GM18499 (cell line): ENCODE measurements around the gene PTPN5.

Experiments
- ATAC-seq: cut with Tn5 transposase; IDR thresholded peaks from one replicate; pipeline ENCODE4 v1.9.1; 2021; ENCODE audit warnings: moderate number of reproducible peaks; ENCODE audit not compliant: insufficient read depth, unreplicated experiment

The PTPN5 gene

DNA sequence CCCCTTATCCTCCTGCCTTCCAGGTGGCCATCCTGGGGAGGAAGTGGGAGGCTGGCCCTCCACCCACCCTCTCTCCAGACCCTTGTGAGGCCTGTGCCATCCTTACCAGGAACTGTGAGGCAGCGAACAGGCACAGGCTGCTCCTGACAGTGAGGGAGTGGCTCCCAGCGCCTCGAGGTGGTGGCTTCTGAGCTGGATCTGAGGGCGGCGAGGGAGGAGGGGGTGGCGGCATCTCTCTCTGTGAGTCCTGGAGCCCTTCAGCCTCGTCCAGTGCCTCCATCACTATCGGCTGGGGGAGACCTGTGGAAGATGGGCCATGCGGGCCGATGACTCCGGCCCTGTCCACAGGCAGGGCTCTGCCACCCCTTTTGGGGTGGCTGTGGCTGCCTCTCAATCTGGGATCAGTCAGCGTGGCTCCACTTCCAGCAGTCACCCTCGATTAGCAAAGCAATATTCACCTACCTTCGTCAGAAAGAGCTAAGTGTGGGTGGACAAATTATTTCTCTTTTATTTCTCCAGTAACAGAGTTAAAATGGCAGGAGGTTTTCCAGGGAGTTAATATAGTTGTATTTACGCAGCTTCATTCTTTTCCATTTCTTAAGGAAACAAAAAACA is 47.6 kb downstream of the PTPN5 start:
- no peak for ATAC-seq

DNA sequence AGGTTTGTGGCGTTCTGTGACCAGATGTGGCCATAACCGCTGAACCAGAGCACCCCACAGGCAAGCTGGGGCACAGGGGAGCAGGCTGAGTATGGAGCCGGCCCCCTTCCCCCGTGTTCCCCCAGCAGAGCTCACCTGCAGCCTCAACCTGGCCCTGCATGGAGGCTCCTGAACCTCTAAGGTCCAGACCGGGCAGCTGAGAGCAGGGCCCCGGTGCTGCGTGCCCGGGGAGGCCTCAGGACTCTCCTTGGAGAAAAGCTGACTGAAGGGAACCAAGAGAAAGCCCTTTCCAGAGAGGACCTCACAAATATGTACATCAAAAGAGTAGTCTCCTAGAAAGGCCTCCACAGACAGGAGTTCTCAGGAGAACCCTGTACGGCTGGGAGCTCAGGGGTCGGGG is 48.2 kb downstream of the PTPN5 start:
- ATAC-seq: no peak

DNA sequence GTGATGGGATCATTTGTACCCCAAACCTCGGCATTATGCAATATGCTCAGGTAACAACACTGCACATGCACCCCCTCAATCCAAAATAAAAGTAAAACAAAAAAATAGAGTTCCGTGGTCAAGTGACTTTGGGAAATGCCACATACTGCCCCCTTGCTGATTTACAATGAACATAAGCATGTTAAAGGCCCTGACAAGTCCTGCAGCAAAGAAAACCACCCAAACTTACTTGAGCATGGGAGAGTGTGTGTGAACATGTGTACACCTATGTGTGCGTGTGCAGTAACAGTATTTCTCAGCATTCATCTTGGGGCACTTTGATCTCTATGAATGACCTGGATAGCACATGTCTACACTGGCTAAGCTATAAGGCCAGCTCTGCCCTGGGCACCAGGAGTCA is 49.8 kb downstream of the PTPN5 start:
- ATAC-seq: no peak

DNA sequence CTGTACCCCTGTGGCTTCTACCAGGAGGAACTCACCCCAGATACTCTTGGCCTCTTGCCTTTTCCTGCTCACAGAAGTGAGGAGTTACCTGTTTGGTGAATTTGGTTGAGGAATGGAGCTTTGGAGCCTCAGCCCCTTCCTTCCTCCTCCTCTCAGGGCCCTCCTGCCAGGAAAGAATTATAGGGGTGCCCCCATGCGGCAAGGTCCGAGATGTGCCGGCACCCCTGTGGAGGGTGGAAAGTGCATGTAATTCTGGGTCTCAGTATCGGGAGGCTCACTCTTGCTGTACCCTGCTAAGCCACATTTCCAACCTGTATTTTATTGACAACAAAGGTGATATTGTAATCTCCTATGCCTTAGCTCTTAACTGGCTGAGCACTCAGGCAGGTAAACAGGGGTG is 51.9 kb downstream of the PTPN5 start:
- ATAC-seq: no peak

DNA sequence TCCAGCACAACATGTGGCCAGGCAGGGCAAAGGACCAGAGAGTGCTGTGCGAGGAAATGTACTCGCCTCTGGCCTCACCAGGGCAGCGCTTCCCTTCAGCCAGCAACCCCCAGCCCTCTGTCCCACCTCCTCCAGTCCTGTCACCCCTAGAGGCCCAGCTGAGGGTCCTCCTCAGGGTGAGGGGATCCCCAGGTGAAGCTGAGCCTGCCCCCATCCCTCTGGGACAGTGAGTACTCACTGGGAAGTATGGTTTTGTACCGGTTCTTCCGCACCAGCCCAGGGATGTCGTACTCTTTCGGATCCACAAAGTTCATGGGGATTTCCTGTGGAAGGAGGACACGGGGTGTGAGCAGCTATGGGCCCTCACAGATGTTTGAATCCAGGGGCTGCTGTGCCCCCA is 54.0 kb downstream of the PTPN5 start:
- ATAC-seq: no peak

DNA sequence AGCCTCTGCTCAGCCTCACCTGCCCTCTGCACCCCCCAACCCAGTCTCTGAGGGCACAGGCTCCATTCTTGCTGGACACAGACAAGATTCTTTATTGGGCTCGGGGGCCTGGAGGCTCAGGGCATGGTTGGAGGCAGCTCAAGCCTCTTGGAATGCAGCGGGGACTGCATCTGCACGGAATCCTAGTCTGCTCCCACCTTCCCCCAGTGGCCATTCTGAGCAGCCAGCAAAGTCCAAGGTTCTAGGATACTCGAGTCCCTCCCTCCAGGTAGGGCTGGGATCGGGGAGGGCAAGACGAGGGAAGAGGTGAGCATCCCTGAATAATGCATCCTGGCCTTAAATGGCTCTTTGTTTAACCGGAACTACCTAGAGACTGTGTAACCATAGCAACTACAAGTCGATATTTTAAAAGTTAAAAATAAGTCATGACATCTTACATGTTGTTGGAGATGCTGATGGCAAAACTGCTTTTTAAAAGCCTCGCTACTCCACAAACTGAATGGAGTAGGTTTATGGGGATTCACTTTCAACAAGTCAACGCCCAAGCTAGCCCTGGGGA is 54.9 kb downstream of the PTPN5 start:
- ATAC-seq: no peak

DNA sequence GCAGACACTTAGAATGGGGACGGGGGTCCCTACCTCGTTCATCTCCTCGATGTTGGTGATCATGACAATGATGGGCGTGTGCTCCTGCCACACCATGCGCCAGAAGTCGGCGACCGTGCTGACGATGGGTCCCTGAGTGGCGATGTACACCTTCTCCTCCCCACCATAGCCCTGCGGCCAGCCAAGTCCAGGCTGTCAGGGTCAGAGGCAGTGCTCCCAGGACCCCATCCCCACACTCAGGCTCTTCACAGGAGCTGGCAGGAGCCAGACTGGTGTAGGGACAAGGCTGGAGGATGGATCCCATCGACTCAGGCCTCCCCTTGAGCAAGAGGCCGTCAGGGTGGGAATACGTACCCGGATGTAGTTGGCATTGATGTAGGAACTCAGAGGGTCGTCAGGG is 58.4 kb downstream of the PTPN5 start:
- no peak for ATAC-seq

DNA sequence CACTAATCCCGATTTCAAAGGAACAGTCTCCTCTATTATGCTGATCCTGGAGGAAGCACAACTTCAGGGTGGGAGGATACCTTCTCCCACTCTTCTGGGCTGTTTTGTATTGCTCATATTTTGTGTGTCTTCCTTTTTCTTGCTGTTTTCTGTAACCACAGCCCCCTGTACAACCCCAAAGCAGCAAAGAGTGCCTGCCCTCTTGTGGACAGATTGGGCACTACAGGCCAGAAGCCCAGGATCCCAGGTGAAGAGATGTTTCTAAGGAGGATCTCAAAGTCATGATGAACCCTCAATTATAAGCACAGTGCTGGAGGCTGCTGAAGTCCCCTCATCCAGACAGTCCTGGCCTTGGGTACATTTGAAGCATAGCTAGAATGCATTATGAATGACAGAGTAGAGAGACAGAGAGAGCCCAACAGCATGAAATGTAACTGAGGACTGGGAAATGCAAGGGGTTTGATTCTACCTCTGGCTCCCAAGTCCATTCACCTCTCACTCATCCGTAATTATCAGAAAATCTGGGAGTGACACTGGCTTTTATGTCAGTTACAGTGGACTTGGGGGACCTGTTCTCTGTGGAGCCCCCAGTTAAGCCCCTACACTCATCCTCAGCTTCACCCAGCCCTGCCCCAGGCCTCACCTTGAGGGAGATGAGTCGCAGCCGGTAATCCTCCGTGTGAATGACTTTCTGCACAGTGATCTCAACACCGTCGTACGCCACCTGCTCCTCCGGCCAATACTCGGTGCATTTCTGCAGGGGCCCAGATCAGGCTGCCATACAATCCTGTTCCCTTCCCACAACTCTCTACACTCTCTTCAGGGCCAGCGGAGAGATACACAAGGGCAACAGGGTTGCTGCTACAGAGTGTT is 59.4 kb downstream of the PTPN5 start:
- no peak for ATAC-seq

DNA sequence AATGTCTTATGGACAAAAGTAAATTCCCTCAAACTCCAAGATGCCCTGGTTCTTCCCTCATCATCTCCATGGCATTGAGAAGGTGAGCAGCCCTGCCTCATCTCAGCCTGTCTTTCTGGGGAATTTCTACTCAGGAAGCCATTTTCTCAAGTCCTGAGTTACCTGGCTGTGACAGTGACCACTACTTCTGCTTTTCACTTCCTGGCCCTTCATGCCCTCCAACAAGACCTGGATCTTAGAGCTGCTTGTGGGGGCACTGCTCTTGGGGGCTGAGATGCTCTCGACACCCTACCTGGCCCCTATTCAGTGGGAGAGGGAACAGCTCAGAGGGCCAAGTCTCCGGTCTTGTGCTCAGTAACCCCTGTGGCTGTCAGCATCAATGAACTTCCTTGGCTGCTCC is 60.2 kb downstream of the PTPN5 start:
- ATAC-seq: no peak

DNA sequence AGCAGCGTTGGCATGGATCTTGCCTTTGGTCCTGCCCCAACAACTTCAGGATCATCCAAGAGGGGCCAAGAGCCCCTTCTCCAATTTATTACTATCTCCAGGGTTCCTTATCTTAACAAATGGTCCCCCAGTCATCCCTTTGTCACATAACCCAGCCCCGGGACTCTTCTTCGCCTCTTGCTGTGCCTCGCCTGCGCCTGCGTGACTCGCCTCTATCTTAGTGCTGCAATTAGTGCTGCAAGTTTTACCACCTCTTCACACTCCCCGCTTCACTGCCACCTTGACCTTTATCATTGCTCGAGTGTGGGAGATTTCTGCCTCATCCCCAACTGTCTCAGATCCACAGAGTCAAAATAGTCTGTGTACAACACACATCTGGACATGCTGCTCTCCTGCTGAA is 61.6 kb downstream of the PTPN5 start:
- ATAC-seq: no peak

DNA sequence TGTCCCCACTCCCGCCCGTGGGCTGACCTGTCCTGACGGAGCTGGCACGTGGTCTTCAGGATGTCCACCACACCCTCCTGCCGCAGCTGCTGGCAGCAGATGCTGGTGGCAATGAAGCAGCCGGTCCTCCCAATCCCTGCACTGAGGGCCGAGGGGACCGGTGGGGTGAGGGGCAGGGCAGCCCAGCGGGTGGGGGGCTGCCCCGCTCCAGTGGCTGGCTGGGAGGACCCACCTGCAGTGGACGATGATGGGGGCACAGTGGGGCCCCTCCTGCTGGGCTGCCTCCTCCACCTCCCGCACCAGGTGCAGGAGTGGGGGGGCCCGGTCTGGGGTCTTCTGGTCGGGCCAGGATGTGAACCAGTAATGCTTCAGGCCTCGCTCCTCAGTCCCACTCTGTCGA is 62.2 kb downstream of the PTPN5 start:
- no peak for ATAC-seq

DNA sequence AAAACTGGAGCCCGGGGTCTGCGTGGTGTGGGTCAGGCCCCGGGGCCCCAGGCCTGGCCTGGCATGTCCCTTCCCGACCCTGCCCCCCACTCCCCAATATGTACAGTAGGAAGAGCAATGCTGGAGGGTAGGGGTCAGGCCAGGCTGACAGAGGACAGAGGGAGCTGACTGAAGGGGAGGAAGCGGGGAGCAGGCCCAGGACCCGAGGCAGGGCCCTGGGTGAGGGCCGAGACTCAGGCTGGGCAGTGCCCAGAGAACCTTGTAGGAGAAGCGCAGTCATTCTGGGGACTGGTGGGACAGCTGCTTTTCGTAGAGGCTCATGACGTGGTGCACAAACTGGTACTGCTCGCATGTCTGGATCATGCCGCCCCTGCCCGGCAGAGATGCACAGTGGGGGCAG is 62.9 kb downstream of the PTPN5 start:
- no peak for ATAC-seq

DNA sequence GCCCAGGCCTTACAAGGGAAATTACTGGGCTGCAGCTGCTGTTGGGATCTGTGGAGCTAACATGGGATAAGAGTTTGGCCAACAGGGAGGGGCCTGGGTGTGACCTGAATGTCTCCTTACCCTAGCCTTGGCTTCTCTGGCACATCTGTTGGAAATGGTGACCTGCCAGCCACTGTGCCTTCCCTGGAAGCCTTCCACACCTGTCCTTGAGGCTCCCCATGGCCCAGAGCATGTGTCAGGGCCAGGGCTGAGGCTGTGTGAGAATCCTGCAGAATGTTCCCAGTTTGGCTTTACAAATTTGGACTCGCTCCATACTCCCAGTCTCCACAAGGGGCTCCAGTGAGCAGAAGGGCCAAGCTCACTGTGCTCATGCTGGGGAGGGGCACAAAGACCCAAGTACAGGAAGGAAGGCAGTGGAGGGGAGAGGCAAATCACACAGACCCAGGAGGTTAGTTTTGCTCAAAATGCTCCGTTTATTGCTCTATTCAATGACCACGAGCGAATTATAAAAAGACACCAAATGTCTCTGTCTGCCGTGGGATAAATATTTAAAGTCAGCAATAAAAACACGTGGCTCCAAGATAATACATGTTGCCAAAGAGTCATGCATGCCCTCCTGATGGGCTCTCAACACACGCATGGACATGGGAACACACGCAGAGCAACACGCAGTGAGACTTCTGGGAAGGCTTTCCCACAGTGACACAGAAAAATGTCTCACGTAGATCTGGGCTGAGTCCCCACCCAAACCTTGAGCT is 63.9 kb downstream of the PTPN5 start:
- ATAC-seq: no peak

DNA sequence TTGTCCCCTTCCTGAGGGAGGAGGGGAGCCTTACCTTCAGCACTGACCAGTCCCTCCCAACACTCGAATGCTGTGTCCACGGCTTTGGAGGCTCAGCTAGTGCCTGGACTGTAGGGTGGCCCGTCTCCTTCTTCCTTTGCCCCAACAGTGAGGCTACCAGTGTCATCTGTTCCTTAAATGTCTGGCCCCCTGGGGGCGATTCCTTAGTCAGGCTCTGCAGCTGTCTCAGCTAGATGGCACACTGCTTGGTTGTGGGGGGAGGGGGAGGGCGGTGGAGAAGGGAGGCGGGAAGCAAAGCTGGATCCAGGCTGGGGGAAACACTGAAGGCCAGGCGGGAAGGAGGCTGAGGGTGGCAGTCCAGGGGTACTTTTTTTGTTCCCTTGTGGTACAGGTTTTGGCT is 65.6 kb downstream of the PTPN5 start, which contains the start of gene IGSF22:
TSS of gene IGSF22 (minus strand) at position 149 of the 400 bp plus-strand sequence. CDS start 1,952 bp downstream, outside the sequence.
- no peak for ATAC-seq

DNA sequence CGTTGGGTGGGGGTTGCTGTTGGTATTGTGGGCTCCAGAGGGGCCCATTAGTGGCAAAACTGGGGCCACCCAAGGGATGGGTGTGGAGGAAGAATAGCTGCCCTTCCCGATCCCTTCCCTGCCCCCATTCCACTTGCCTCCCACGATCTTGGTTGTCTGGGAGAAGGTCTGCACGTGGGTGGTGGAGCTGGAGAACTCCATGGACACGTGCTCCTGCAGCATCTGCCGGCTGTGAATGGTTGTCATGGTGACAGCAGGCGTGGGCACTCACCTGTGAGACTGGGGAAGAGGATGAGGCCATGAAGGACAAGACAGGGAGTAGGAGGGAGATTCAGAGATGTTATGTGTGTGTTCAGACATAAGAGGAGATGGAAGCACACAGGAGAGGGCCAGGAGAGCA is 67.6 kb downstream of the PTPN5 start:
- no peak for ATAC-seq

DNA sequence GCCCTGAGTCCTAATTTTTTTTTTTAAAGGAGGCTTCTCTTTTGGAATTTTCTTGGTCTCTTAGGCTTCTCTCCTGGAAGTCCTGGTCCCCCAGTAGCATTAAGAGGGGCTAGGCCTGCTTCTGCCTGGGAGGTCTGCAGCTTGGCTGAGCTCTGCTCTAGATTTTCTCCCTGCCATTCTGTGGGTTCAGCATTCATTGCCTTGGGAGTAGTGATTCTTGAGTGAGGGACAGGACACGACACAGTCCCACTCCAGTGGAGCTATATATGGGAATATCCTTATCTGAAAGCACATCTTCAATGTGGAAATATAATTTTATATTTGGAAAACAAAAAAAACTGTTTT is 69.3 kb downstream of the PTPN5 start:
- ATAC-seq: no peak

DNA sequence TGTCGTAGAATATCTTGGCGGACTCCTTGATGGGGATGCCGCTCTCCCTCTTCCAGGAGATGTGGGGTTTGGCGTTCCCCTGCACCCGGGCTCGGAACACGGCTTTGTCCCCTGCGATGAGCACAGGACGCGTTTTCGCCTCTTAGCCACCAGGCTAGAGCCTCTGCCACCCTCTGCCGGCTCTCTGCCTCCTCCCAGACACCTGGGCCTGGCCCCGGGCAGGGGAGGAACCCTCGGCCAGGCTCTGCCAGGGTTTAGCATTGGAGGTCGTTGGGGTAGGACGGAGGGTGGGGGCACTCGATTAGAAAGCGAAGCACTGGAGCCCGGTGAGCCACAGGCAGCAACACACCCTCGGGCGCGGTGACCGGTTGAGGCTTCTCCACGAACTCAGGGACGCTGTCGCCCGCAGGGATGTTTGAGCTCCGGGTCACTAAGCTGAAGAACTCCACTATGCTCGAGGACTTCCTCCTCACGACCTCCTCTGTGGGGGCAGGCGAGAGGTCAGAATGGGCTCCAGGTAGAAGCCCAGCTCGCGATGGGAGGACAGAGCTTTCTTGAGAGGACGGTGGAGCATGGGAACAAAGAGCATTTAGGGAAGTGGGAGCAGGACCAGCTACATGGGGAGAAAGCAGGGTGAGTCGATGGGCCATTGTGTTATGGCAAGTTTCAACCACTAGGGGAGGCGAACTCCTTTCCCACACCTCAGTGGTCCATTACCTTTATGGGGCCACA is 69.9 kb downstream of the PTPN5 start:
- ATAC-seq: peak; percentile 58

DNA sequence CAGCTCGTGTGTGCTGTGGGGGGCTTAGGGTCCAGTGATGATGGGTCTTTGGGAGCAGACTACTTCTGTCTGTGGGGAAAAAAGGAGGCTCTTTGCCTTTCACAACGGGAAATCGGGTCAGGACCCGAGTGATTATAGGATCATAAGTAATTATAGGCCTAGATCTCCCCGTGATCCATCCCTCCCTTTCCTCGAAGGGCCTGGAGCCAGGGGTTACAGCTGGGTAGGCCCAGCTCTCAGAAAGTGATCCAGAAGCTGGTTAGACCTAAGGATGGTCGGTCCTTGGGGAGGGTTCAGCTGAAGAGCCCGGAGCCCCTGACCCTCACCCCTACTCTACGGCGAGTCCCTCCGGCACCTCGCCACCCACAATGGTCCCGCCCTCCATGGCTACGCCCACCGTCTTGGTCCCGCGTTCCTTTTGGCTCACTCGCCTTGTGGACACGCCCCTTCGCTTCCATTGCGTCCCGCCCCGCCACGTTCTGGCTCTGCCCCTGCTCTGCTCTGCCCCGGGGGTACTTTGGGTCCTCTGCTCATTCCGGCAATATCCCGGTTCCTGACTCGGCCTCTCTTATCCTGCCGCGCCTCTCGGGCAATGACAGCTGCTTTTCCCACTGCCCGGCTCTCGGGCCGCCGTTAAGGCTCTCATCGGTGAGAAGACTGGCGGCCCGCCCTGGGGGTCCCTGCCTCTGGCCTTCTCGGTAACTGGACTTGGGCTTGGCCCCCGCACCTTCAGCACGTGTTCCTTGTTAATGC is 70.6 kb downstream of the PTPN5 start:
- no peak for ATAC-seq

DNA sequence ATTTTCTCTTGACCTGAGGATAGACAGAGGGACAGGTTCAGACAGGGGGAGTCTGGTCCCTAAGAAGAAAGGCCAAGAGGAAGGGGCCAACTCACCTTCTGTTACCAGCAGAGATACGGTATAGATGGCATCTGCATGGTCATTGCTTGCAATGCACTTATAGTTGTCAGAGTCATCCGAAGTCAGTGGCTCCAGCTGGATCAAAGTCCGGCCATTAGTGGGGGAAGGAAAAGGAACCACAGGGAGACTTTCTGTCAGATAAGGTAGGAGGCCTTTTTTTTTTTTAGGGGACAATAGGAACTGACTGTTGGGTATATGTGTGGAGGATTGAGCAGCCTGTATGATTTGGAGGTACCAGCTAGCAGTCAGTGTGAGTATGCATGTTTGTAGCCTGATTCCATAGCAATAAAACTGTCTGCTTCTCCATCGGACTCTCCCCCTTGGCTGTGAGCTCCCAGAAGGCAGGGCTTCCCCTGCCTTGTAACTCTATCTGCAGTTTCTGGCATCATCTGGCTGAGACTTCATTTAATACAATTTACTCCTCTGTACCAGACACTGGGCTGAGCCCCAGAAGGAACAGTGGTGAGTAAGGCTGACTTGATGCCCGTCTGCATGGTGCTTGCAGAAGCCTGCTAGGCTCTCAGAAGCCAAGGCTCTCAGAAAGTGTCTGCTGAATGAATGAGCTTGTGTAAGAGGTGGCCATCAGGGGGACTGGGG is 71.3 kb downstream of the PTPN5 start:
- no peak for ATAC-seq
